Thyroid gland (tissue), 4 donors: ENCODE results near the gene ZMIZ1. TPM values are rescaled to one million over a fixed set of nuclear protein-coding genes. Genes with fewer than 3 reads are reported as not detected.
A peak's percentile ranks its signal among the peaks of the same experiment; 100 is the strongest.

Experiments used
- DNase-seq, 2 donors: peaks; one replicate each; pipeline ENCODE4 v3.0.0-alpha.2; 2019
- H3K27ac ChIP-seq, 3 donors: fragments of 200-600 bp; sonication (generic); 1 replicate in 2 of 3; 2 replicates in 1 of 3; pipeline ENCODE4 v1.5.1; 2016 to 2019; ENCODE audit warnings: mild to moderate bottlenecking in 1 of 3, moderate library complexity in 1 of 3
- H3K27me3 ChIP-seq: fragments of 200-600 bp; sonication (generic); one replicate; pipeline ENCODE4 v1.5.1; 2019
- H3K36me3 ChIP-seq, 2 donors: fragments of 200-600 bp; sonication (generic); one replicate each; pipeline ENCODE4 v1.5.1; 2016 to 2019
- H3K4me1 ChIP-seq, 2 donors: fragments of 200-600 bp; sonication (generic); one replicate each; pipeline ENCODE4 v1.5.1; 2017 to 2019
- H3K4me3 ChIP-seq, 3 donors: fragments of 200-600 bp; sonication (generic); replicated peaks in 1 of 3; 1 replicate in 2 of 3; 2 replicates in 1 of 3; pipeline ENCODE4 v1.5.1; 2016; ENCODE audit warnings: mild to moderate bottlenecking in 1 of 3
- H3K9me3 ChIP-seq: fragments of 200-600 bp; sonication (generic); one replicate; pipeline ENCODE4 v1.5.1; 2017
- CTCF ChIP-seq, 6 experiments: fragments of 200-600 bp in 3 of 6; fragments of 450-650 bp in 3 of 6; sonication (generic) in 3 of 6; IDR thresholded peaks; one replicate each; pipeline ENCODE4 v1.5.1; 2016 to 2019; ENCODE audit warnings: antibody characterized with exemption in 6 of 6, mild to moderate bottlenecking in 2 of 6, inconsistent platforms in 1 of 6, moderate library complexity in 1 of 6
- POLR2A ChIP-seq, 2 donors: fragments of 450-650 bp; IDR thresholded peaks; one replicate each; pipeline ENCODE4 v1.6.1; 2017; ENCODE audit warnings: antibody characterized with exemption in 2 of 2, mild to moderate bottlenecking in 2 of 2, moderate library complexity in 1 of 2
- WGBS, 2 donors: methylation state at CpG; one replicate each; pipeline ENCODE4 v1.1.5; 2017; 5-methylcytosine and 5-hydroxymethylcytosine counted together
- intact Hi-C: fragments of 100-400 bp; cut with DNase I; formaldehyde crosslinking; loops from one replicate; pipeline ENCODE4 v1.15.1; 2023
- total RNA-seq, 4 donors: library from RNA; depleted of rRNA; stranded (reverse); fragments of >200 nt; gene quantifications; one replicate each; pipeline ENCODE4 v1.2.3, GENCODE V29; 2016

The ZMIZ1 gene
- total RNA-seq, 4 donors from 2014 or later: 59.9 to 128 (median 94.4) TPM

- H3K4me1 ChIP-seq: peaks cover 0 to 36% of the 10 kb centered on the region in 2 donors
- 74 to 92% methylated on average over 3 to 6 of the region's 6 CpGs for WGBS, 2 donors
- no peak overlapping the region for H3K4me3 ChIP-seq
- H3K36me3 ChIP-seq: peaks cover 48 to 58% of the 10 kb centered on the region in 2 donors
- DNase-seq: no peak
- intact Hi-C loops: no loop called here
- TF ChIP-seq CTCF (IDR thresholded peaks at IDR 0.05): no peak
- no peak for TF ChIP-seq POLR2A (IDR thresholded peaks at IDR 0.05)
- H3K27me3 ChIP-seq: no peaks in the 10 kb centered on the region
- no peaks in the 10 kb centered on the region for H3K9me3 ChIP-seq
- peak overlapping the region in 1 of 3 donors; percentile 17 for H3K27ac ChIP-seq
Observed at GRCh38 chr10:79289801-79290200, 221.0 kb downstream of the ZMIZ1 start.

- Histone ChIP-seq H3K9me3 (no peaks in the 10 kb centered on the region), H3K27me3 (no peaks in the 10 kb centered on the region), H3K4me1 (peaks cover 0 to 19% of the 10 kb centered on the region in 2 donors), H3K27ac (no peak overlapping the region), H3K4me3 (no peak overlapping the region), H3K36me3 (peaks cover 68 to 71% of the 10 kb centered on the region in 2 donors)
- no peak for DNase-seq
- TF ChIP-seq POLR2A (IDR thresholded peaks at IDR 0.05): no peak
- no peak for TF ChIP-seq CTCF (IDR thresholded peaks at IDR 0.05)
- intact Hi-C loops: no loop called here
- 95 to 97% methylated on average over 5 to 14 of the region's 14 CpGs for WGBS, 2 donors
Observed at GRCh38 chr10:79292026-79292766, 223.4 kb downstream of the ZMIZ1 start.

- Histone ChIP-seq H3K4me1 (peaks cover 0 to 18% of the 10 kb centered on the region in 2 donors), H3K36me3 (peaks cover 78 to 80% of the 10 kb centered on the region in 2 donors), H3K27ac (no peak overlapping the region), H3K9me3 (no peaks in the 10 kb centered on the region), H3K4me3 (no peak overlapping the region), H3K27me3 (no peaks in the 10 kb centered on the region)
- intact Hi-C loops: no loop called here
- WGBS, 2 donors: 64 to 79% methylated on average over 17 to 24 of the region's 24 CpGs
- no peak for TF ChIP-seq POLR2A (IDR thresholded peaks at IDR 0.05)
- peak in 1 of 6 experiments; percentile 36 for TF ChIP-seq CTCF (IDR thresholded peaks at IDR 0.05)
- DNase-seq: no peak
Observed at GRCh38 chr10:79292891-79293746, 224.4 kb downstream of the ZMIZ1 start.

GRCh38 chr10:79293841-79294581, 225.2 kb downstream of the ZMIZ1 start:
- H3K27ac ChIP-seq: no peak overlapping the region

More at GRCh38 chr10:79293841-79294581, 225.2 kb downstream of the ZMIZ1 start:
- intact Hi-C loops: no loop called here
- H3K9me3 ChIP-seq: no peaks in the 10 kb centered on the region
- peaks cover 0 to 13% of the 10 kb centered on the region in 2 donors for H3K4me1 ChIP-seq
- peaks cover 86 to 89% of the 10 kb centered on the region in 2 donors for H3K36me3 ChIP-seq
- DNase-seq: no peak
- WGBS, 2 donors: 88 to 90% methylated on average over 11 of the region's 11 CpGs
- no peak overlapping the region for H3K4me3 ChIP-seq
- TF ChIP-seq POLR2A (IDR thresholded peaks at IDR 0.05) (no peak), CTCF (IDR thresholded peaks at IDR 0.05) (no peak)
- H3K27me3 ChIP-seq: no peaks in the 10 kb centered on the region
